ACC112 (cell line): ENCODE results near the gene TMEM53.

ENCODE experiments used
- H2AFZ ChIP-seq: fragments of 200-600 bp; sonication (generic); one replicate; pipeline ENCODE4 v1.6.0; 2017; ENCODE audit warnings: antibody characterized with exemption, low read length; ENCODE audit not compliant: unreplicated experiment
- H3K27ac ChIP-seq: fragments of 200-600 bp; sonication (generic); 2 replicates; pipeline ENCODE4 v1.5.1; 2014; ENCODE audit warnings: low read depth, mild to moderate bottlenecking, antibody characterized with exemption, low read length, moderate library complexity
- H3K27me3 ChIP-seq: fragments of 200-600 bp; sonication (generic); 2 replicates; pipeline ENCODE4 v1.6.1; 2014; ENCODE audit warnings: mild to moderate bottlenecking, antibody characterized with exemption, low read length, moderate library complexity, mixed read lengths; ENCODE audit not compliant: insufficient read depth
- H3K36me3 ChIP-seq: fragments of 200-600 bp; sonication (generic); 2 replicates; pipeline ENCODE4 v1.6.1; 2016; ENCODE audit warnings: mild to moderate bottlenecking, antibody characterized with exemption, low read length, moderate library complexity, mixed read lengths; ENCODE audit not compliant: insufficient read depth
- H3K4me1 ChIP-seq: fragments of 200-600 bp; sonication (generic); one replicate; pipeline ENCODE4 v1.6.1; 2016; ENCODE audit warnings: low read length, mixed read lengths; ENCODE audit not compliant: insufficient read depth, unreplicated experiment, control insufficient read depth
- H3K4me3 ChIP-seq: fragments of 200-600 bp; sonication (generic); 2 replicates; pipeline ENCODE4 v1.5.1; 2014; ENCODE audit warnings: mild to moderate bottlenecking, low read depth, low read length
- H3K79me2 ChIP-seq: fragments of 200-600 bp; sonication (generic); one replicate; pipeline ENCODE4 v1.6.0; 2016; ENCODE audit warnings: low read length; ENCODE audit not compliant: control insufficient read depth, unreplicated experiment, insufficient read depth

Gene TMEM53

DNA sequence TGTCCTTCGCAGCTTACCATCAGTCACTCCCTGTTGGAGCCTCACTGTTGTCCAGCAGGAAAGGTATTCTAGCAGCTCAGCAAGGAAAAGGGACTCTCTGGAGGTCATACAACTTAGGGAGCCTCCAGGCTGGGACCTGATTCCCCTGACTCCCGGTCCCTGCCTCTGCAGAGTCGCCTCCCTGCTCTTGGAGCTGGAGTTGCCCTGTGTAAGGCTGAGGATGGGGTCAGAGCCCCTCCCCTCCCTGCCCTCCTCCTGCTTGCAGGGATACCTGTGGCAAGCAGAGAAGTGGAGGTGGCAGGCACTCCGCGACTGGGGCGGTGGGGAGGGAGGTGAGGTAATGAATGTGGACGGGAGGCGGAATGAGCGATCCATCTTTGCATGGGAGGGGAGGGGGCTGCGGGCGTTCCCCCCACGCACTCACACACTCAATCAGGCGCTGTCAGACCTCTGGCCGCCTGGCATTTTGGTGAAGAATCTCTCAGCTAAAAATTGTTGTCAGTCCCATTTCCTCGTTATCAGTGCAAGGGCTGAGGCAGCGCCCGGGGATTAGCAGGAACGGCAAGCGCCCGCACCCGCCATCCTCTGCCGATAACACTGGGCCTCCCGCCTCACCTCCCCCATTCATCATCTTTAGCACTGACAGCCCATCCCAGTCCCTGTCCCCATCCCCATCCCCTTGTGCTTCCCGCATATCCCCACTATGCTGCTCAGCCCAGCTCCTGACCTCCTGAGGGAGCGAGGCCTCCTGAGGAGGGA lies 64.3 kb downstream of the TMEM53 start:
- Histone ChIP-seq H3K79me2 (no peaks in the 10 kb centered on the region), H3K36me3 (no peaks in the 10 kb centered on the region), H3K27ac (no peak overlapping the region), H2AFZ (no peak overlapping the region), H3K4me1 (no peaks in the 10 kb centered on the region), H3K27me3 (peaks cover 5% of the 10 kb centered on the region; the same call in 1 of the 2 replicates), H3K4me3 (no peak overlapping the region)

DNA sequence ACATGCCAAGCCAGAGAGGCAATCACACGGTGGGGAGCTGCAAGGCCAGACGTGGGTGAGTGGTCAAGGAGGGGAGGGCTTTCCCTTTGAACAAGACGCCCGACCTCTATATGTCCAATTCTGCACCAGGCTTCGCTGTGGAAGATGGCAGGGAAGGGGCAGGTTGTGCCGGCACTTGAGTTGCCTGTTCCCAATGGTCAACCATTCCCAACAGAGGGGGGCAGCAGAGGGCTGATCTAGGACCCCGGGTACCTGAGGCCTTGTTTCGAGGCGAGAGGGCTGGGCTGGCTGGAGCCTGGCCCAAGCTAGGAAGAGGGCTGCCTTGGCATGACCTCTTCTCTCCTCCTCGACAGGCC lies 64.9 kb downstream of the TMEM53 start:
- no peak overlapping the region for H3K27ac ChIP-seq
- H3K27me3 ChIP-seq, result peaks cover 8% of the 10 kb centered on the region
- H3K36me3 ChIP-seq, result no peaks in the 10 kb centered on the region
- H2AFZ ChIP-seq, result no peak overlapping the region
- H3K79me2 ChIP-seq, result no peaks in the 10 kb centered on the region
- H3K4me3 ChIP-seq, result no peak overlapping the region
- H3K4me1 ChIP-seq, result no peaks in the 10 kb centered on the region

DNA sequence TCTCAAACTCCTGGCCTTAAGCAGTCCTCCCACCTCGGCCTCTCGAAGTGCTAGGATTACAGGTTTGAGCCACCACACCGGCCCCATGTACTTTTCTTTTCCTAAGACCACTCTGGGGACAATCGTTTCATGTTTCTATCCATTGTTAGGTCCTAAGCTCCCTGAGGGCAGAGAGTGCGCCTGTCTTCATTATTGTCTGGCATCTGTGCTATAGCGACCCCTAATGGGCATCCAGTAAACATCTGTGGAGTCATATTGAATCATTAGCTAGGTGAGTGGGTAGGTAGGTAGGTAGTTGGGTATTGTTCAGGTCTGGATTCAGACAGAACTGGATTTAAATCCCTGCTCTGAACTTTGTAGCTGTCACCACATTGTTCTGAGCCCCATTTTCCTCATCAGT lies 66.1 kb downstream of the TMEM53 start:
- H3K4me1 ChIP-seq, result no peaks in the 10 kb centered on the region
- H3K36me3 ChIP-seq, result no peaks in the 10 kb centered on the region
- H3K79me2 ChIP-seq, result no peaks in the 10 kb centered on the region
- no peak overlapping the region for H2AFZ ChIP-seq
- H3K27me3 ChIP-seq, result peaks cover 19% of the 10 kb centered on the region
- H3K4me3 ChIP-seq, result no peak overlapping the region
- no peak overlapping the region for H3K27ac ChIP-seq

DNA sequence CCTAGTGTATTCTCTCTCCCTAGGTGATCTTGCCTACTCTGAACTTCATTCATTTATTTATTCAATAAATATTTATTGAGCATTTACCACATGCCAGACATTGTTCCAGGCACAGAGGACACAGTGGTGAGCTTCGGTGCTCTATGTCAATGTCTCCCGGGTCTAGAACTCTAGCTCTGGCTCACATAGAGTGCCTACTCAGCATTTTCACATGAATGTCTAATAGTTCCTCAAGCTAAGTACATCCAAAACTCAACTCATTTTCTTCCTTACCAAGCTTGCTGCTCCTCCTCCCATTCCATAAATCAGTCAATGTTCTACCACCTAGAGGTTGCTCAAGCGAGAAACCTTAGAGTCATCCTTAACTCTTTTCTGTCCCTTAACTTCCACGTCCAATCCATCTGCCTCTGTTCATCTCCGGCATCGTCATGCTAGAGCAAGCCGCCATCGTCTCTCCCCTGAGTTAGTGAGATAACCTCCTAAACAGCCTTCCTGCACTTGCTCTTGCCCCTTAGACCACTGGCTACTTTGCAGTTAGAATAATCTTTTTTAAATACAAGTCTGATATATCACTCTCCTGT lies 67.5 kb downstream of the TMEM53 start:
- no peak overlapping the region for H3K27ac ChIP-seq
- H3K4me3 ChIP-seq, result no peak overlapping the region
- H2AFZ ChIP-seq, result no peak overlapping the region
- no peaks in the 10 kb centered on the region for H3K4me1 ChIP-seq
- no peaks in the 10 kb centered on the region for H3K79me2 ChIP-seq
- H3K27me3 ChIP-seq, result peaks cover 32% of the 10 kb centered on the region
- H3K36me3 ChIP-seq, result no peaks in the 10 kb centered on the region

GRCh38 chr1:44605914-44606615 lies 68.2 kb downstream of the TMEM53 start:
- H3K27me3 ChIP-seq, result peaks cover 39% of the 10 kb centered on the region
- H3K4me3 ChIP-seq, result no peak overlapping the region
- H3K36me3 ChIP-seq, result no peaks in the 10 kb centered on the region
- H3K79me2 ChIP-seq, result no peaks in the 10 kb centered on the region
- H2AFZ ChIP-seq, result no peak overlapping the region
- no peak overlapping the region for H3K27ac ChIP-seq
- H3K4me1 ChIP-seq, result no peaks in the 10 kb centered on the region

- Histone ChIP-seq H3K4me3 (no peak overlapping the region), H3K4me1 (no peaks in the 10 kb centered on the region), H3K79me2 (no peaks in the 10 kb centered on the region), H3K36me3 (no peaks in the 10 kb centered on the region), H3K27me3 (peaks cover 54% of the 10 kb centered on the region), H3K27ac (no peak overlapping the region), H2AFZ (no peak overlapping the region)
Measured at GRCh38 chr1:44604157-44604955, 69.9 kb downstream of the TMEM53 start.

- H3K36me3 ChIP-seq, result no peaks in the 10 kb centered on the region
- no peaks in the 10 kb centered on the region for H3K4me1 ChIP-seq
- peaks cover 60% of the 10 kb centered on the region for H3K27me3 ChIP-seq
- no peaks in the 10 kb centered on the region for H3K79me2 ChIP-seq
- no peak overlapping the region for H2AFZ ChIP-seq
- no peak overlapping the region for H3K27ac ChIP-seq
- H3K4me3 ChIP-seq, result no peak overlapping the region
Measured at GRCh38 chr1:44603718-44604117, 70.6 kb downstream of the TMEM53 start.
